Measurements from ENCODE around the gene UTP4. TPM values are rescaled to one million over a fixed set of nuclear protein-coding genes. Genes with fewer than 3 reads are reported as not detected.

Gene UTP4
- total and polyA plus RNA-seq, 2 of the 8 experiments (the other 6 are each of a cell fraction or from before 2014, with no cell fraction given) = 101 to 118 TPM

DNA sequence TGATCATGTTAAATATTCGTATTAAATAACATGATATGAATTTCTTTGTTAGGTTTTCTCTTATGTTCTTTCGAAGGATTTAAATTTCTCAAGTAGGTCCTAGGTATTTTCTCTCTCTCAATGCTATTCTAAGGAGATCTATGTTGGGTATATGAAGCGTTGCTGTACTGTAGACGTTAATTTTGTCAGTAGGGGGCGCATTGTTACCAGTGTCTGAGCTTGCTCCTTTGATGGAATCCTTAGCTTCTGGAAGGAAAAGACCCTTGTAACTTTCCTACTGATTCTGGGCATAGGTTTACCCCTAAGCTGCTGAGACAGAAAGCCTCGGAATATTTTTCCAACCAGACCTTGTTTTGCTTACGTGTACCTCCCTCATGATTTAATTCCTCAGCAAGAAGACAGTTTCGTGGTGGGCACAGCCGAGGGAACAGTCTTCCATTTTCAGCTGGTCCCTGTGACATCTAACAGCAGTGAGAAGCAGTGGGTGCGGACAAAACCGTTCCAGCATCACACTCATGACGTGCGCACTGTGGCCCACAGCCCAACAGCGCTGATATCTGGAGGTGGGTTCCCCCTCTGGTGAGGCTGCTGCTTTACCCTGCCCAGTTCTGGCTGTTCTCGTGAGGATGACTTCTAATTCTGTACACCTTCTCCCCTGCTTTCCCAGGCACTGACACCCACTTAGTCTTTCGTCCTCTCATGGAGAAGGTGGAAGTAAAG is 17.9 kb downstream of the UTP4 start:
- Histone ChIP-seq H3K79me2 (ENCODE audit: control insufficient read depth in 1 of 2, insufficient read depth in 2 of 2, low read length in 2 of 2) (peaks cover 0 to 4% of the 10 kb centered on the region in 2 experiments; a peak in 1 of 4 replicates), H2BK20ac (ENCODE audit: low read length) (no peak overlapping the region), H3K36me3 (ENCODE audit: control insufficient read depth in 2 of 4, insufficient read depth in 4 of 4, low read length in 3 of 4) (peaks cover 28 to 59% (median 46%) of the 10 kb centered on the region in 4 experiments), H2BK5ac (ENCODE audit: low read depth, low read length) (no peak overlapping the region), H3K4me3 (ENCODE audit: extremely low read depth in 1 of 4, insufficient read depth in 2 of 4, low read depth in 3 of 4, low read length in 4 of 4) (no peak overlapping the region), H3K56ac (replicated peaks; ENCODE audit: insufficient read length, low read depth, low read length) (no peak overlapping the region), H2BK15ac (ENCODE audit: low read length) (no peak overlapping the region), H3K23me2 (ENCODE audit: low read depth, low read length) (no peaks in the 10 kb centered on the region), H4K5ac (ENCODE audit: insufficient read length, low read depth, low read length) (no peak overlapping the region), H3K4me1 (replicated peaks in 1 of 4; ENCODE audit: control insufficient read depth in 3 of 4, insufficient read depth in 4 of 4, low read length in 3 of 4) (no peaks in the 10 kb centered on the region), H3K23ac (ENCODE audit: insufficient read length) (no peak overlapping the region), H3K27ac (ENCODE audit: low read depth, low read length) (peak overlapping the region; percentile 38; the same call in 1 of the 2 replicates), H2BK120ac (replicated peaks; ENCODE audit: low read depth, low read length) (no peak overlapping the region), H3K4ac (replicated peaks; ENCODE audit: insufficient read length, low read depth, low read length) (no peak overlapping the region), H3K4me2 (ENCODE audit: insufficient read depth in 1 of 2, low read depth in 2 of 2, low read length in 2 of 2) (no peak overlapping the region), H2AFZ (ENCODE audit: low read length) (no peak overlapping the region), H3K14ac (ENCODE audit: insufficient read length) (no peak overlapping the region), H3K79me1 (ENCODE audit: low read depth, low read length) (no peaks in the 10 kb centered on the region), H2BK12ac (ENCODE audit: low read depth, low read length) (no peak overlapping the region), H2AK5ac (ENCODE audit: low read depth, low read length) (no peak overlapping the region), H3K18ac (ENCODE audit: extremely low read depth, low read length) (no peak overlapping the region), H3K9me3 (ENCODE audit: insufficient read depth in 2 of 2, low read depth in 1 of 2, low read length in 1 of 2) (no peaks in the 10 kb centered on the region), H3K9ac (replicated peaks in 1 of 4; ENCODE audit: extremely low read depth in 1 of 4, low read depth in 3 of 4, low read length in 3 of 4) (no peak overlapping the region), H3K27me3 (replicated peaks in 1 of 4; ENCODE audit: control insufficient read depth in 3 of 4, extremely low read depth in 1 of 4, insufficient read depth in 3 of 4, low read length in 3 of 4) (no peaks in the 10 kb centered on the region), H4K20me1 (replicated peaks in 1 of 2; ENCODE audit: control insufficient read depth in 1 of 2, insufficient read depth in 2 of 2, low read length in 2 of 2) (peaks cover 0 to 3% of the 10 kb centered on the region in 2 experiments), H4K91ac (replicated peaks; ENCODE audit: insufficient read length, low read length) (no peak overlapping the region), H4K8ac (ENCODE audit: extremely low read depth, insufficient read depth, low read length) (no peak overlapping the region)
- 78% methylated on average over 16 of the region's 16 CpGs; no CpG with 5 or more reads in 1 of the 2 experiments for WGBS, 2 experiments (ENCODE audit: extremely low coverage in 1 of 2, insufficient coverage in 1 of 2, insufficient read length in 1 of 2, insufficient replicate concordance in 2 of 2, low coverage in 1 of 2, low lambda C conversion rate in 2 of 2, missing lambda C conversion rate in 1 of 2)
- FAIRE-seq (peak; percentile 79), DNase-seq (ENCODE audit: low read depth in 1 of 2, low spot score in 2 of 2) (peak in 1 of 2 experiments; percentile 57)
- ChIA-PET POLR2A (ENCODE audit: partially characterized antibody) (interaction anchor here (0.8 to 1.3 kb wide), 2 partner anchors 16 to 176 kb away, joined by 3 read pairs; no protein-coding TSS in a partner anchor), CTCF (ENCODE audit: partially characterized antibody) (interaction anchor here (0.6 to 5.4 kb wide), 37 partner anchors 8 to 786 kb away, joined by 3 to 65 read pairs (median 4); partner anchors contain the start of gene PDF)
- TF ChIP-seq, protein P1, sequence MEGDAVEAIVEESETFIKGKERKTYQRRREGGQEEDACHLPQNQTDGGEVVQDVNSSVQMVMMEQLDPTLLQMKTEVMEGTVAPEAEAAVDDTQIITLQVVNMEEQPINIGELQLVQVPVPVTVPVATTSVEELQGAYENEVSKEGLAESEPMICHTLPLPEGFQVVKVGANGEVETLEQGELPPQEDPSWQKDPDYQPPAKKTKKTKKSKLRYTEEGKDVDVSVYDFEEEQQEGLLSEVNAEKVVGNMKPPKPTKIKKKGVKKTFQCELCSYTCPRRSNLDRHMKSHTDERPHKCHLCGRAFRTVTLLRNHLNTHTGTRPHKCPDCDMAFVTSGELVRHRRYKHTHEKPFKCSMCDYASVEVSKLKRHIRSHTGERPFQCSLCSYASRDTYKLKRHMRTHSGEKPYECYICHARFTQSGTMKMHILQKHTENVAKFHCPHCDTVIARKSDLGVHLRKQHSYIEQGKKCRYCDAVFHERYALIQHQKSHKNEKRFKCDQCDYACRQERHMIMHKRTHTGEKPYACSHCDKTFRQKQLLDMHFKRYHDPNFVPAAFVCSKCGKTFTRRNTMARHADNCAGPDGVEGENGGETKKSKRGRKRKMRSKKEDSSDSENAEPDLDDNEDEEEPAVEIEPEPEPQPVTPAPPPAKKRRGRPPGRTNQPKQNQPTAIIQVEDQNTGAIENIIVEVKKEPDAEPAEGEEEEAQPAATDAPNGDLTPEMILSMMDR (IDR thresholded peaks at IDR 0.05; ENCODE audit: control extremely low read depth in 1 of 3, insufficient read depth in 1 of 3, low read depth in 1 of 3, low read length in 3 of 3) = peak in 2 of 3 experiments; percentile 66 to 75; a peak in 3 of 4 replicates
- TF ChIP-seq RNF2 (IDR thresholded peaks at IDR 0.05; ENCODE audit: borderline replicate concordance, low read depth, low read length, missing control alignments, poor library complexity, severe bottlenecking) (no peak), GABPA (IDR thresholded peaks at IDR 0.05; ENCODE audit: borderline replicate concordance, insufficient read depth, low read length) (no peak), SIX5 (IDR thresholded peaks at IDR 0.05; ENCODE audit: low read depth, low read length) (no peak), JUND (IDR thresholded peaks at IDR 0.05; ENCODE audit: low read length) (no peak), BRCA1 (IDR thresholded peaks at IDR 0.05; ENCODE audit: low read depth, low read length) (no peak), SP4 (IDR thresholded peaks at IDR 0.05; ENCODE audit: low read length) (no peak), KDM1A (IDR thresholded peaks at IDR 0.05; ENCODE audit: borderline replicate concordance, low read length) (no peak), SIN3A (conservative IDR thresholded peaks at IDR 0.05 in 1 of 2, IDR thresholded peaks at IDR 0.05 in 1 of 2; ENCODE audit: low read depth in 1 of 2, low read length in 2 of 2) (no peak)

Data from H1 (cell line).